Tibial nerve (tissue), 4 donors: Measurements from ENCODE around the gene SMIM22.

Experiments used
- EP300 ChIP-seq, 2 donors: sonication (generic); formaldehyde crosslinking; IDR thresholded peaks; one replicate each; pipeline ENCODE4 v1.6.1; 2017; ENCODE audit warnings: antibody characterized with exemption in 2 of 2, mild to moderate bottlenecking in 1 of 2
- POLR2A ChIP-seq, 2 donors: fragments of 450-650 bp; IDR thresholded peaks; one replicate each; pipeline ENCODE4 v1.6.1; 2017; ENCODE audit warnings: antibody characterized with exemption in 2 of 2, mild to moderate bottlenecking in 2 of 2, moderate library complexity in 2 of 2
- TF ChIP-seq, protein P1 (sequence below), 5 experiments: fragments of 200-600 bp in 3 of 5; fragments of 450-650 bp in 2 of 5; sonication (generic) in 3 of 5; IDR thresholded peaks; one replicate each; pipeline ENCODE4 v1.5.1; 2016 to 2019; ENCODE audit warnings: antibody characterized with exemption in 5 of 5, mild to moderate bottlenecking in 3 of 5, moderate library complexity in 2 of 5

DNA sequence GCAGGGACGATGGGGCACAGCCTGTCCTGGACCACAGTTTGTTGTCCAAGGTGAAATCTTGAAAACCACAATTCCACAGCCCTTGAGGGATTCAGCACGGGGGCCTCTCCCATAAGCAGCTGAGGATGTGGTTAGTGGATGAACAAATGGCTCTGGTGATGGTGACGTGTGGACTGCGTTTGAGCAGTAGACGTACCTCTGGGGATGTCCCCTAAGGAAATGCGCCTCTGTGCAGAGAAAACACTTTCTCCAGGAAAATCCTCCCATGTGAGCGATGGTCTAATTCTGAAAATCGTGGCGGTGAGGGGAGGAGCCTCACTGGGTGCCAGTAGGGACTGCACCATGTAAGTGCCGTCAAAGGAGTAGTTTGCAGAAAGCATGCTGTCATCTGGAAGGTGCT lies 4.3 kb upstream of the SMIM22 start:
- TF ChIP-seq POLR2A (IDR thresholded peaks at IDR 0.05) (no peak), EP300 (IDR thresholded peaks at IDR 0.05) (no peak)
- TF ChIP-seq, protein P1, sequence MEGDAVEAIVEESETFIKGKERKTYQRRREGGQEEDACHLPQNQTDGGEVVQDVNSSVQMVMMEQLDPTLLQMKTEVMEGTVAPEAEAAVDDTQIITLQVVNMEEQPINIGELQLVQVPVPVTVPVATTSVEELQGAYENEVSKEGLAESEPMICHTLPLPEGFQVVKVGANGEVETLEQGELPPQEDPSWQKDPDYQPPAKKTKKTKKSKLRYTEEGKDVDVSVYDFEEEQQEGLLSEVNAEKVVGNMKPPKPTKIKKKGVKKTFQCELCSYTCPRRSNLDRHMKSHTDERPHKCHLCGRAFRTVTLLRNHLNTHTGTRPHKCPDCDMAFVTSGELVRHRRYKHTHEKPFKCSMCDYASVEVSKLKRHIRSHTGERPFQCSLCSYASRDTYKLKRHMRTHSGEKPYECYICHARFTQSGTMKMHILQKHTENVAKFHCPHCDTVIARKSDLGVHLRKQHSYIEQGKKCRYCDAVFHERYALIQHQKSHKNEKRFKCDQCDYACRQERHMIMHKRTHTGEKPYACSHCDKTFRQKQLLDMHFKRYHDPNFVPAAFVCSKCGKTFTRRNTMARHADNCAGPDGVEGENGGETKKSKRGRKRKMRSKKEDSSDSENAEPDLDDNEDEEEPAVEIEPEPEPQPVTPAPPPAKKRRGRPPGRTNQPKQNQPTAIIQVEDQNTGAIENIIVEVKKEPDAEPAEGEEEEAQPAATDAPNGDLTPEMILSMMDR (IDR thresholded peaks at IDR 0.05), result no peak
